Ovary (tissue), 9 donors: Measurements from ENCODE around the gene ANKRD7. TPM values are rescaled to one million over a fixed set of nuclear protein-coding genes. Genes with fewer than 3 reads are reported as not detected.

Source experiments
- DNase-seq, 5 donors: peaks; one replicate each; pipeline ENCODE4 v3.0.0-alpha.2; 2019 to 2020
- H3K27ac ChIP-seq, 2 donors: fragments of 200-600 bp; one replicate each; pipeline versions ENCODE4 v1.5.1 to v1.8.0; 2019 to 2022
- H3K27me3 ChIP-seq: fragments of 200-600 bp; one replicate; pipeline ENCODE4 v1.8.0; 2022
- H3K36me3 ChIP-seq: fragments of 200-600 bp; sonication (generic); one replicate; pipeline ENCODE4 v1.5.1; 2019
- H3K4me1 ChIP-seq: one replicate; pipeline ENCODE4 v1.8.1; 2013; ENCODE audit warnings: mild to moderate bottlenecking, moderate library complexity; ENCODE audit not compliant: insufficient read depth
- H3K4me3 ChIP-seq: fragments of 200-600 bp; sonication (generic); one replicate; pipeline ENCODE4 v1.5.1; 2017
- H3K9me3 ChIP-seq, 2 donors: fragments of 200-600 bp in 1 of 2; sonication (generic) in 1 of 2; one replicate each; pipeline versions ENCODE4 v1.5.1 to v1.8.1; 2013 to 2019; ENCODE audit warnings: mild to moderate bottlenecking in 1 of 2, moderate library complexity in 1 of 2
- CTCF ChIP-seq, 3 donors: fragments of 450-650 bp in 2 of 3; fragments of 200-600 bp in 1 of 3; IDR thresholded peaks; one replicate each; pipeline versions ENCODE4 v1.5.1 to v1.8.0; 2016 to 2022; ENCODE audit warnings: antibody characterized with exemption in 3 of 3, mild to moderate bottlenecking in 1 of 3
- EP300 ChIP-seq: sonication (generic); formaldehyde crosslinking; IDR thresholded peaks from one replicate; pipeline ENCODE4 v1.6.1; 2017; ENCODE audit warnings: antibody characterized with exemption
- POLR2A ChIP-seq: fragments of 450-650 bp; IDR thresholded peaks from one replicate; pipeline ENCODE4 v1.6.1; 2017; ENCODE audit warnings: antibody characterized with exemption, mild to moderate bottlenecking, moderate library complexity
- WGBS, 3 donors: extraction: QIAGEN DNeasy Blood & Tissue Kit in 1 of 3; methylation state at CpG; one replicate each; pipeline versions ENCODE4 v1.1.5 to v1.1.7; 2013 to 2017; 5-methylcytosine and 5-hydroxymethylcytosine counted together
- intact Hi-C, 4 donors: fragments of 100-400 bp; cut with DNase I; formaldehyde crosslinking; loops; one replicate each; pipeline versions ENCODE4 v1.11.0 to v1.15.1; 2022 to 2023
- polyA plus RNA-seq, 2 donors: library from polyadenylated mRNA; stranded (reverse); fragments of 200-250 nt in 1 of 2; fragments of 350-450 nt in 1 of 2; fragmentation: Illumina TruSeq in 1 of 2; extraction: RNeasy Lipid Tissue Mini Kit (QIAGEN cat#74804) in 1 of 2; gene quantifications; one replicate each; pipeline ENCODE4 v1.2.3, GENCODE V29; 2013 to 2014
- total RNA-seq, 7 donors: library from RNA; depleted of rRNA in 2 of 7; stranded (reverse); fragments of >200 nt in 2 of 7; fragmentation: NEBNext Ultra II Directional in 3 of 7; extraction: Animal tissue kit (Norgen Biotek cat#: 25700) in 3 of 7; gene quantifications; one replicate each; pipeline versions ENCODE4 v1.1.0 to v1.2.4, GENCODE V29; 2016 to 2023
- donor health status: DM: no; HTN: no; CAD: no; lungs with moderate emphysema.
- donor health status: DM: no; HTN: no; CAD: no.
- donor health status: Bipolar disorder and iron deficiency.
- donor health status: DM: yes; HTN: yes; CAD: no.
- donor health status: DM: no; HTN: no; CAD: no.
- donor health status: DM: yes; HTN: yes; CAD: no.

The ANKRD7 gene
- total and polyA plus RNA-seq, 9 donors: 0.23 to 2.3 (median 1.1) TPM; not detected in 2

- intact Hi-C loops: no loop called here
- H3K27me3 ChIP-seq: no peaks in the 10 kb centered on the region
- no peaks in the 10 kb centered on the region for H3K4me1 ChIP-seq
- H3K27ac ChIP-seq: no peak overlapping the region
- no peaks in the 10 kb centered on the region for H3K36me3 ChIP-seq
- no peaks in the 10 kb centered on the region for H3K9me3 ChIP-seq
- no peak for TF ChIP-seq POLR2A
- no peak for TF ChIP-seq EP300
- TF ChIP-seq CTCF (IDR thresholded peaks at IDR 0.05): no peak
- DNase-seq: no peak
- H3K4me3 ChIP-seq: no peak overlapping the region
Observed at GRCh38 chr7:118285358-118285757, 60.9 kb downstream of the ANKRD7 start.

- no peak overlapping the region for H3K27ac ChIP-seq
- H3K4me3 ChIP-seq: no peak overlapping the region
- intact Hi-C loops: no loop called here
- TF ChIP-seq POLR2A (no peak), CTCF (IDR thresholded peaks at IDR 0.05) (no peak), EP300 (no peak)
- no peak for DNase-seq
- no peaks in the 10 kb centered on the region for H3K4me1 ChIP-seq
- H3K27me3 ChIP-seq: no peaks in the 10 kb centered on the region
- no peaks in the 10 kb centered on the region for H3K36me3 ChIP-seq
- H3K9me3 ChIP-seq: no peaks in the 10 kb centered on the region
- WGBS, 3 donors: 83 to 91% (median 89%) methylated on average over 2 of the region's 2 CpGs
Observed at GRCh38 chr7:118286131-118286530, 61.6 kb downstream of the ANKRD7 start.

- no peaks in the 10 kb centered on the region for H3K36me3 ChIP-seq
- no peaks in the 10 kb centered on the region for H3K4me1 ChIP-seq
- intact Hi-C loops: no loop called here
- DNase-seq: no peak
- TF ChIP-seq CTCF (IDR thresholded peaks at IDR 0.05) (no peak), POLR2A (no peak), EP300 (no peak)
- no peak overlapping the region for H3K27ac ChIP-seq
- no peak overlapping the region for H3K4me3 ChIP-seq
- no peaks in the 10 kb centered on the region for H3K27me3 ChIP-seq
- no peaks in the 10 kb centered on the region for H3K9me3 ChIP-seq
Observed at GRCh38 chr7:118288098-118288497, 63.6 kb downstream of the ANKRD7 start.

- TF ChIP-seq EP300 (no peak), POLR2A (no peak), CTCF (IDR thresholded peaks at IDR 0.05) (no peak)
- no peak for DNase-seq
- Histone ChIP-seq H3K9me3 (no peaks in the 10 kb centered on the region), H3K4me3 (no peak overlapping the region), H3K27me3 (no peaks in the 10 kb centered on the region), H3K27ac (no peak overlapping the region), H3K36me3 (no peaks in the 10 kb centered on the region), H3K4me1 (no peaks in the 10 kb centered on the region)
- intact Hi-C loops: no loop called here
Observed at GRCh38 chr7:118289476-118289875, 65.0 kb downstream of the ANKRD7 start.

Other genes with a start within 250 kb of the ANKRD7 start
- 10 to 100 TPM; 16.8 to 31.4 (median 22.9) TPM for gene LSM8, start 40.5 kb upstream of the ANKRD7 start, total RNA-seq
- gene LSM8, start 40.5 kb upstream of the ANKRD7 start, polyA plus RNA-seq: 10 to 100 TPM; 20.8 to 24.3 TPM